HEK293T (cell line): ENCODE results near the gene EVA1C.
"Not testable (repeated sequence)": the region's sequence is repeated elsewhere in the genome, so short reads cannot be mapped to it uniquely, and the experiment has no call there.

Experiments used
- CTCF ChIA-PET: fragments of 350-600 bp; formaldehyde crosslinking; extraction: SDS; loops from one replicate; lab custom pipeline; 2021; ENCODE audit warnings: antibody characterized with exemption, inconsistent platforms; lab: Yijun Ruan, JAX
- POLR2A ChIA-PET: fragments of 350-600 bp; formaldehyde crosslinking; extraction: SDS; loops from one replicate; lab custom pipeline; 2020; ENCODE audit warnings: antibody characterized with exemption, inconsistent platforms; lab: Yijun Ruan, JAX
- DNase-seq: peaks from one replicate; pipeline ENCODE4 v3.0.0; 2012; ENCODE audit warnings: mixed read lengths; ENCODE audit errors: extremely low spot score
- ARNT ChIP-seq: fragments of 450-650 bp; IDR thresholded peaks from 2 replicates; pipeline ENCODE4 v1.6.1; 2017; ENCODE audit warnings: mild to moderate bottlenecking
- BHLHE40 ChIP-seq: fragments of 450-650 bp; IDR thresholded peaks from 2 replicates; pipeline ENCODE4 v1.6.1; 2016; ENCODE audit warnings: mild to moderate bottlenecking, moderate library complexity, borderline replicate concordance
- CTBP1 ChIP-seq: fragments of 450-650 bp; IDR thresholded peaks from 2 replicates; pipeline ENCODE4 v1.6.1; 2016; ENCODE audit warnings: borderline replicate concordance
- ELF4 ChIP-seq: fragments of 450-650 bp; IDR thresholded peaks from 2 replicates; pipeline ENCODE4 v1.6.1; 2017; ENCODE audit warnings: antibody characterized with exemption
- FOXA1 ChIP-seq: fragments of 450-650 bp; IDR thresholded peaks from 2 replicates; pipeline ENCODE4 v1.6.1; 2016; ENCODE audit warnings: mild to moderate bottlenecking
- FOXK2 ChIP-seq: fragments of 450-650 bp; IDR thresholded peaks from 2 replicates; pipeline ENCODE4 v1.6.1; 2016; ENCODE audit warnings: mild to moderate bottlenecking
- FOXM1 ChIP-seq: fragments of 450-650 bp; IDR thresholded peaks from 2 replicates; pipeline ENCODE4 v1.6.1; 2017; ENCODE audit warnings: mild to moderate bottlenecking, borderline replicate concordance
- HDGF ChIP-seq: fragments of 450-650 bp; IDR thresholded peaks from 2 replicates; pipeline ENCODE4 v1.6.1; 2017; ENCODE audit warnings: antibody characterized with exemption, borderline replicate concordance
- L3MBTL2 ChIP-seq: fragments of 450-650 bp; conservative IDR thresholded peaks from 2 replicates; pipeline ENCODE4 v1.6.1; 2016; ENCODE audit warnings: mild to moderate bottlenecking
- LEF1 ChIP-seq: fragments of 450-650 bp; IDR thresholded peaks from 2 replicates; pipeline ENCODE4 v1.6.1; 2017; ENCODE audit warnings: mild to moderate bottlenecking, borderline replicate concordance
- NFRKB ChIP-seq: fragments of 450-650 bp; IDR thresholded peaks from 2 replicates; pipeline ENCODE4 v1.6.1; 2016; ENCODE audit warnings: mild to moderate bottlenecking, moderate library complexity
- SP1 ChIP-seq: fragments of 450-650 bp; IDR thresholded peaks from 2 replicates; pipeline ENCODE4 v1.6.1; 2017
- SUZ12 ChIP-seq: fragments of 450-650 bp; IDR thresholded peaks from 2 replicates; pipeline ENCODE4 v1.6.1; 2016; ENCODE audit warnings: mild to moderate bottlenecking
- TARDBP ChIP-seq: fragments of 450-650 bp; IDR thresholded peaks from 2 replicates; pipeline ENCODE4 v1.6.1; 2016
- ZNF384 ChIP-seq: fragments of 450-650 bp; IDR thresholded peaks from 2 replicates; pipeline ENCODE4 v1.6.1; 2016
- TF ChIP-seq, protein P1 (sequence below): fragments of 450-650 bp; IDR thresholded peaks from 2 replicates; pipeline ENCODE4 v1.6.1; 2016

Gene EVA1C

DNA sequence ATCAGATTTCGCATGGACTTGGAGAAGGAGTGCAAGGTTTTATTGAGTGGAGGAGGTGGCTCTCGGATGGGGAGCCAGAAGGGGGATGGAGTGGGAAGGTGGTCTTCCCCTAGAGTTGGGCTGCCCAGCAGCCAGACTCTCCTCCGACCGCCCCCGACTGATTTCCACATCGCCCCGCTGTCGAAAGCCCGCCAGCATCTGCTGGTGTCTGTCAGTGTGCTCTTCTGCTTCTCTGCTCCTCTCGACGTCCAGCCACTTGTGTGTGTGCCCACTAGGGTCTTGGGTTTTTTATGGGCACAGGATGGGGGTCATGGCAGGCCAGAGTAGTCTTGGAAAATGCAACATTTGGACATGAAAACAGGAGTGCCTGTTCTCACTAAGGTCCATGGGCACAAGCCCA lies 40.1 kb downstream of the EVA1C start:
- POLR2A ChIA-PET: no interaction called here
- CTCF ChIA-PET: no interaction called here
- no peak for DNase-seq
- TF ChIP-seq FOXM1 (no peak), LEF1 (no peak), FOXA1 (no peak), FOXK2 (no peak), BHLHE40 (no peak), L3MBTL2 (no peak), TARDBP (no peak), HDGF (no peak), ARNT (no peak), SUZ12 (no peak), NFRKB (no peak), ZNF384 (no peak), CTBP1 (no peak)
- TF ChIP-seq, protein P1, sequence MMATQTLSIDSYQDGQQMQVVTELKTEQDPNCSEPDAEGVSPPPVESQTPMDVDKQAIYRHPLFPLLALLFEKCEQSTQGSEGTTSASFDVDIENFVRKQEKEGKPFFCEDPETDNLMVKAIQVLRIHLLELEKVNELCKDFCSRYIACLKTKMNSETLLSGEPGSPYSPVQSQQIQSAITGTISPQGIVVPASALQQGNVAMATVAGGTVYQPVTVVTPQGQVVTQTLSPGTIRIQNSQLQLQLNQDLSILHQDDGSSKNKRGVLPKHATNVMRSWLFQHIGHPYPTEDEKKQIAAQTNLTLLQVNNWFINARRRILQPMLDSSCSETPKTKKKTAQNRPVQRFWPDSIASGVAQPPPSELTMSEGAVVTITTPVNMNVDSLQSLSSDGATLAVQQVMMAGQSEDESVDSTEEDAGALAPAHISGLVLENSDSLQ: no peak

DNA sequence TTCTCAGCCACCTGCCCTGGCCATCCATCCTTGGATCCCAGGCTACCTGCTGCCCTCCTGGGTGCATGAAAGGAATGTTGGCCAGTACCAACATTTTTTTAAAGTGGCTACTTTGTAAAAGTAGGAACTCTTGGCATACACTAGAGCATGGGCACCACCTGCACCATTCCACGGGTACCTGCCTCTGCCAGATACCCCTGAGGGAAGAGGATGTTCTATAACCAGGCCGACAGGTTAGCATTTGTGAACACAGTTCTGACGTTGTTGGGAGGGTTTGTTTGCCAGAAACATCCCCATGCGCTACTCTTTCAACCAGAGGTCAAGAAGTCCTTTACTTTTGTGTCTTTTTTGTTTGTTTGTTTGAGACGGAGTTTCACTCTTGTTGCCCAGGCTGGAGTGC lies 43.0 kb downstream of the EVA1C start:
- POLR2A ChIA-PET: no interaction called here
- CTCF ChIA-PET: no interaction called here
- no peak for DNase-seq
- TF ChIP-seq ZNF384 (no peak), L3MBTL2 (no peak), FOXA1 (no peak), SP1 (no peak)

DNA sequence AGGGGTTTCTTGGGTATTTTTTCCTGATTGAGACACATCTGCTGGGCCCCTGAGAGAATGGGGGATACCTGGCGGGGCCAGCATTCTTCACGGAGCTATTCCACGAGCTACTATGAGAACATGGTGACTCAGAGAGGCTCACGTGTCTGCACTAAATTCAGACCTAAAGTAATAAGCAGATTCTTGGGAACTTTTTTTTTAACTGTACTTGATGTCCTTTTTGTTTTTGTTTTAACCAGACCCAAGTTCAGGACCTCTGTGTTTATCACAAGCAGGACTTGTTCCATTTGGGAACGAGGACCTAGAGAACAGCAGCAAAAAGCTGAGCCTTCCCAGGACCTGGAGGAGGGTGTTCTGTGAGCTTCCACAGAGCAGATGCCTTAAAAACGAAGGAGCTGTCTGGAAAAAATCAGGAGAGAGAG lies 44.0 kb downstream of the EVA1C start:
- POLR2A ChIA-PET: no interaction called here
- CTCF ChIA-PET: no interaction called here

DNA sequence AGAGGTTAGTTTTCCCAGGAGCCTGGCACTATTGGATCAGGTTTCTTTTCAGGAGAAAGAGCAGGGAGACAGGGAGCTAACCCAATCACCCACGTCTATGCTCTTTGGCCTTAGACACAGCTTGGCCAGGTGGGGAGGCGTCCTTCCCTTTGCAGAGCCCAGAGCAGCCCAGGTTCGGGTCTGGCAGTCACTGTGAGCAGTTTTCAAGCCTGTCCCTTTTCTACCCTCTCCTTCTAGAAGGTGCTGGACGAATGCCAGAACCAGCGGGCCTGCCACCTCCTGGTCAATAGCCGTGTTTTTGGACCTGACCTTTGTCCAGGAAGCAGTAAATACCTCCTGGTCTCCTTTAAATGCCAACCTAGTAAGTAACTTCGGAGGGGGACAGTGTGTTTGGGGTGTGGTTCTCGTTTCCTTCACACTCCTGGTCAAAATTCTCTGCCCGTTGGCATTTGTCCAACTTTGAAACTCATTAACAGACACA lies 44.9 kb downstream of the EVA1C start:
- CTCF ChIA-PET: interaction anchor here (0.6 kb wide), 1 partner anchor 472 kb away, joined by 5 read pairs; no protein-coding TSS in a partner anchor
- POLR2A ChIA-PET: no interaction called here
- TF ChIP-seq HDGF (no peak), ZNF384 (no peak), SUZ12 (no peak), TARDBP (no peak), CTBP1 (no peak), ELF4 (no peak), ARNT (no peak)
- TF ChIP-seq, protein P1: no peak
- DNase-seq: no peak

More for the DNA sequence above, 44.0 kb downstream of the EVA1C start:
- TF ChIP-seq BHLHE40 (no peak), ARNT (no peak), TARDBP (no peak), ZNF384 (no peak), SP1 (no peak), HDGF (no peak), LEF1 (no peak), L3MBTL2 (no peak)
- TF ChIP-seq, protein P1: no peak
- DNase-seq: no peak

DNA sequence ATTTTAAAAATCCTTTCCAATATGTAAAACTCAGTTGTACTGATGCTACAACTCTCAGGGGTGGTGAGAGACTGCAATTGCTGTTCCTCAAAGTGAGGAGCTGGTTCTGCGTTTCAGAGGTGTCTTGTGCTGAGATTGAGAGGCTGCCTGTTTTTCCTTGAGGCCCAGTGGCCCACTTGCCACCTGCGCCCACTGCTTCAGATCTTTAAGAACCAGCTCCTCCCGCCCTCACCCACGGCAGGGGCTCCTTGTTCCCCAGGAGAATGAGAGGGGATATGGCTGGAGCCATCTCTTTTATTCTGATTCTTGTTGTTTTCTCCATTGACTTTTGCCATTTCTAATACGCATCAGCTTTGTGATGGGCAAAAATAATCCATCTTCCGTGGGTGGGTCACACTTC lies 45.5 kb downstream of the EVA1C start:
- DNase-seq: no peak
- ChIA-PET CTCF (no interaction called here), POLR2A (no interaction called here)
- TF ChIP-seq FOXK2 (no peak), L3MBTL2 (no peak), TARDBP (no peak), NFRKB (no peak)

DNA sequence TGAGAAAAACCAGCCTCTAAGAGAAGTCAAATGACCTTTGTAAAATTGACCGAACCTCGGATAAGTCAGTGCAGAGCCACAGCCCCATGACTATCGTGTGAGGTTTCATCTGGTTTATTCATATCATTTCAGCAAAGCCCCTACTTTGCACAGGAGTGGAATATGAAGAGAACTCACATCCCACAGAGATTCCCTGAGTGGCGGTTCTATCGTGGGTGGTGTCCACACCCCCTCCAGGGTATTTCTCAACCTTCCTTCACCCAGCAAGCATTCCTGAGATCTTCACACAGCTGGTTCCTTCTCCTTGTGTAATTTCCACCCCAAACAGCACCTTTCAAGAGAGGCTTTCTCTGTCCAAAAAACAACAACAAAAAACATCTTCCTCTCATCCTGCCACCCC lies 47.5 kb downstream of the EVA1C start:
- no peak for TF ChIP-seq FOXM1
- no peak for TF ChIP-seq LEF1
- no peak for TF ChIP-seq TARDBP
- no peak for TF ChIP-seq ZNF384
- no peak for TF ChIP-seq ARNT
- TF ChIP-seq CTBP1: no peak
- ChIA-PET CTCF (interaction anchor here (0.6 kb wide), 1 partner anchor 901 kb away, joined by 3 read pairs; no protein-coding TSS in a partner anchor), POLR2A (no interaction called here)
- DNase-seq: no peak

DNA sequence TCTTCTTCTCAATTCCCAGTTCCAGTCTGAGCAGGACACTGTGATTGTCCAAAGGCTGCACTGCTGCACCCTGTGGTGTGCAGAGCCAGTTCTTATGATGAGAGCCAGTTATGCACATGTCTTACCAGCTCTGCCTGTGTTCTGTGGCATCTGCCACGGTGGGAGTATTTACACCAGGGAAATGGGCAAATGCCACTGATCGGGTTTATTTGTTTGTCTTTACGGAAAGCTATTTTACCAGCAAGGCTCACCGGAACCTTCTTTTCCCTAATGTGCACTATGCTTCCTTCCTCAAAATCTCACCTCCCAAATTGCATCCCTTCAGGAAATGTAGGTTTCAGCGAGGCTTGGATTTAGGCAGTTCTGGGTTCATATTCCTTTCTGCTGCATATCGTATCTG lies 49.0 kb downstream of the EVA1C start:
- DNase-seq: no peak
- POLR2A ChIA-PET: no interaction called here
- TF ChIP-seq FOXM1 (no peak), FOXK2 (no peak), SUZ12 (no peak), TARDBP (no peak), NFRKB (no peak), SP1 (no peak), L3MBTL2 (no peak), ARNT (no peak), CTBP1 (no peak)
- CTCF ChIA-PET: interaction anchor here (0.7 kb wide), 1 partner anchor 44 kb away, joined by 4 read pairs; no protein-coding TSS in a partner anchor

DNA sequence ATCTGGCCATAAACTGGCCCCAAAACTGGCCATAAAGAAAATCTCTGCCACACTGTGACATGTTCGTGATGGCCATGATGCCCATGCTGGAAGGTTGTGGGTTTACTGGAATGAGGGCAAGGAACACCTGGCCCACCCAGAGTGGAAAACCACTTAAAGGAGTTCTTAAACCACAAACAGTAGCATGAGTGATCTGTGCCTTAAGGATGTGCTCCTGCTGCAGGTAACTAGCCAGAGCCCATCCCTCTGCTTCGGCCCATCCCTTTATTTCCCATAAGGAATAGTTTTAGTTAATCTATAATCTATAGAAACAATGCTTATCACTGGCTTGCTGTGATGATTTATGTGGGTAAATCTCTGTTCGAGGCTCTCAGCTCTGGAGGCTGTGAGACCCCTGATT lies 50.1 kb downstream of the EVA1C start:
- POLR2A ChIA-PET, CTCF ChIA-PET, DNase-seq: not testable (repeated sequence)
